Heart right ventricle (tissue), 16 donors: Measurements from ENCODE around the gene PLPP6. TPM values are rescaled to one million over a fixed set of nuclear protein-coding genes. Genes with fewer than 3 reads are reported as not detected.

Experiments used
- ATAC-seq, 8 donors: fragments of 200-7000 bp; cut with Tn5 transposase; one replicate each; pipeline ENCODE4 v1.9.1; 2020; ENCODE audit warnings: mild to moderate bottlenecking in 8 of 8, moderate library complexity in 8 of 8, moderate number of reproducible peaks in 1 of 8
- DNase-seq, 2 donors: peaks; one replicate each; pipeline ENCODE4 v3.0.0-alpha.2; 2020
- H3K27ac ChIP-seq, 10 donors: fragments of 200-600 bp; sonication (generic) in 2 of 10; one replicate each; pipeline versions ENCODE4 v1.5.0 to v1.8.0; 2020 to 2022; ENCODE audit warnings: mild to moderate bottlenecking in 3 of 10
- H3K27me3 ChIP-seq, 7 donors: fragments of 200-600 bp; one replicate each; pipeline ENCODE4 v1.8.0; 2021 to 2022; ENCODE audit warnings: mild to moderate bottlenecking in 2 of 7
- H3K36me3 ChIP-seq, 9 donors: fragments of 200-600 bp; sonication (generic) in 1 of 9; one replicate each; pipeline versions ENCODE4 v1.5.0 to v1.8.0; 2020 to 2022; ENCODE audit warnings: mild to moderate bottlenecking in 2 of 9
- H3K4me1 ChIP-seq, 9 donors: fragments of 200-600 bp; sonication (generic) in 1 of 9; one replicate each; pipeline versions ENCODE4 v1.5.0 to v1.8.0; 2020 to 2022; ENCODE audit warnings: mild to moderate bottlenecking in 4 of 9
- H3K4me3 ChIP-seq, 10 donors: fragments of 200-600 bp; sonication (generic) in 2 of 10; one replicate each; pipeline versions ENCODE4 v1.5.0 to v1.8.0; 2020 to 2022; ENCODE audit warnings: mild to moderate bottlenecking in 7 of 10, moderate library complexity in 2 of 10
- H3K9me3 ChIP-seq, 11 donors: fragments of 200-600 bp in 10 of 11; sonication (generic) in 2 of 11; one replicate each; pipeline versions ENCODE4 v1.5.0 to v1.8.0; 2013 to 2022; ENCODE audit warnings: mild to moderate bottlenecking in 2 of 11, control low read depth in 1 of 11, moderate library complexity in 1 of 11
- WGBS, 2 donors: extraction: QIAGEN DNeasy Blood & Tissue Kit; methylation state at CpG; one replicate each; pipeline ENCODE4 v1.1.7; 2013; ENCODE audit warnings: inconsistent platforms in 1 of 2; 5-methylcytosine and 5-hydroxymethylcytosine counted together
- intact Hi-C, 10 donors: fragments of 100-400 bp; cut with DNase I; formaldehyde crosslinking; loops; one replicate each; pipeline versions ENCODE4 v1.11.1 to v1.14.2; 2022
- polyA plus RNA-seq, 2 donors: library from polyadenylated mRNA; stranded (reverse); fragments of 200-250 nt; gene quantifications; one replicate each; pipeline ENCODE4 v1.2.3, GENCODE V29; 2013
- total RNA-seq, 10 donors: library from RNA; stranded (reverse); fragmentation: NEBNext Ultra II Directional in 3 of 10; extraction: Animal tissue kit (Norgen Biotek cat#: 25700) in 3 of 10; gene quantifications; one replicate each; pipeline versions ENCODE4 v1.2.1 to v1.2.4, GENCODE V29; 2021 to 2023
- TF ChIP-seq, protein P1 (sequence below), 9 donors: fragments of 200-600 bp; sonication (generic) in 2 of 9; IDR thresholded peaks; one replicate each; pipeline versions ENCODE4 v1.5.0 to v1.8.0; 2021 to 2022; ENCODE audit warnings: antibody characterized with exemption in 9 of 9, mild to moderate bottlenecking in 5 of 9, moderate library complexity in 1 of 9
- donor health status: Arrhythmogenic right ventricular cardiomyopathy.
- donor health status: ischemic (EF 13 %, LVEDD 7.1; RV severe dilation, severe dysfunction).
- donor health status: healthy with polysubstance abuse.
- donor health status: DM: no; HTN: yes; CAD: no.
- donor health status: DM: no; HTN: no; CAD: no.
- donor health status: ischemic (EF 25% LVEDD 6.9; RV normal size, moderate dysfunction).
- donor health status: ischemic (EF 25% LVEDD 5.7; RV mildly dilated, moderate dysfunction).
- donor health status: healthy.
- donor health status: DM: yes; HTN: yes; CAD: no.
- donor health status: Ischemic cardiomyopathy.
- donor health status: ischemic (EF 35%, LVEDD 5.7; RV mildly dilated, moderate dysfunction).
- donor health status: nonischemic (EF 11% LVEDD 7.7; RV severe dilation, severe dysfunction).
- donor health status: DM: yes; HTN: yes; CAD: no.
- donor health status: PGD.
- donor health status: ischemic (EF 29% LVEDD 5.4; RV normal size, mild dysfunction).
- donor health status: nonischemic (EF 23%, LVEDD 6.1; RV moderate dilation, normal function).

PLPP6 gene
- total and polyA plus RNA-seq, 12 donors = 1.9 to 4.1 (median 2.5) TPM

DNA sequence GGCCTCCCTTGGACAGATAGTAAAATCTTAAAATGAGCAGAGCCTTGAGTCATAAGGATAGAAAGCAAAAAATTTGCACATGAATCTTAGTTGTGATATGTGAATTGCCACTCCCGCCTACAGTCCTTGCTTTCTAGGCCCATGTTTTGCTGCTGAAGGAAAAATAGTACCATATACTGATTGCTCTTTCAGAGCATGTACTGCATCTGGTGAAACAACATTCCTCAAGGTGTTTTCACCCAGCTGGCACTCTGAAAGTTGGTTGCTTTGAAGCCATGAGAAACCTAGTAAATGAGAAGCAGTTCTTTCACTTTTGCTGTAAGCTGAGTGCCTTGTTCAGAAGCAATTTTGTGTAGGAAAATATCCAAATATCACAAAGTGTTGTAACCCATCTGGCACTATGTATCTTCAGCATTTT, 27.6 kb downstream of the PLPP6 start:
- H3K9me3 ChIP-seq = no peaks in the 10 kb centered on the region
- WGBS, 2 donors = 78 to 92% methylated on average over 1 of the region's 1 CpG
- H3K4me1 ChIP-seq = peaks cover 0 to 65% (median 37%) of the 10 kb centered on the region in 9 donors
- no peaks in the 10 kb centered on the region for H3K27me3 ChIP-seq
- H3K27ac ChIP-seq = peak overlapping the region in 2 of 10 donors; percentile 4 to 6
- TF ChIP-seq, protein P1, sequence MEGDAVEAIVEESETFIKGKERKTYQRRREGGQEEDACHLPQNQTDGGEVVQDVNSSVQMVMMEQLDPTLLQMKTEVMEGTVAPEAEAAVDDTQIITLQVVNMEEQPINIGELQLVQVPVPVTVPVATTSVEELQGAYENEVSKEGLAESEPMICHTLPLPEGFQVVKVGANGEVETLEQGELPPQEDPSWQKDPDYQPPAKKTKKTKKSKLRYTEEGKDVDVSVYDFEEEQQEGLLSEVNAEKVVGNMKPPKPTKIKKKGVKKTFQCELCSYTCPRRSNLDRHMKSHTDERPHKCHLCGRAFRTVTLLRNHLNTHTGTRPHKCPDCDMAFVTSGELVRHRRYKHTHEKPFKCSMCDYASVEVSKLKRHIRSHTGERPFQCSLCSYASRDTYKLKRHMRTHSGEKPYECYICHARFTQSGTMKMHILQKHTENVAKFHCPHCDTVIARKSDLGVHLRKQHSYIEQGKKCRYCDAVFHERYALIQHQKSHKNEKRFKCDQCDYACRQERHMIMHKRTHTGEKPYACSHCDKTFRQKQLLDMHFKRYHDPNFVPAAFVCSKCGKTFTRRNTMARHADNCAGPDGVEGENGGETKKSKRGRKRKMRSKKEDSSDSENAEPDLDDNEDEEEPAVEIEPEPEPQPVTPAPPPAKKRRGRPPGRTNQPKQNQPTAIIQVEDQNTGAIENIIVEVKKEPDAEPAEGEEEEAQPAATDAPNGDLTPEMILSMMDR (IDR thresholded peaks at IDR 0.05) = no peak
- no peak for DNase-seq
- ATAC-seq = peak in 1 of 8 donors; percentile 43
- no peak overlapping the region for H3K4me3 ChIP-seq
- intact Hi-C loops = loop anchor here in 2 of 10 donors (5.0 to 10.0 kb wide), 2 partner anchors 48 to 295 kb away; partner anchors contain the start of gene JAK2 (in 1 of the 2)
- H3K36me3 ChIP-seq = peaks cover 0 to 88% (median 26%) of the 10 kb centered on the region in 9 donors

DNA sequence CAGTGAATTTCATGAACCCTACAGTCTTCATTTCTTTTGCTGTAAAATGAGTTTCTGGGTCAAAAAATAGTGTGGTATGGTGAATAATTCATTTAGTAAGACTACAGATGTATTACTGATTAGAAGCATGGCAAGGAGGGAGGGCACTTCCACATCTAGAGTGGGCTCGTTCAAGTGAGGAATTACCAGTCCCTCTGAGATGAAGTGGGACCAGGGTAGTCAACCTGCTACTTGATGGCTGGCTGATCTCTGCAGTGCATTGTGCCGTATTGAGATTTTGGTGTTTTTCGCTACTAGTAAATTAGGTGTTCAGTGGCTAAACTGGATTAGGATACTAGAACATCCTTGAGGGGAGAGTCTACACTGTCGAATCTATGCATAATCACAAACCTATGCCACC, 28.1 kb downstream of the PLPP6 start:
- WGBS, 2 donors = 92% methylated on average over 4 of the region's 4 CpGs
- H3K27me3 ChIP-seq = no peaks in the 10 kb centered on the region

DNA sequence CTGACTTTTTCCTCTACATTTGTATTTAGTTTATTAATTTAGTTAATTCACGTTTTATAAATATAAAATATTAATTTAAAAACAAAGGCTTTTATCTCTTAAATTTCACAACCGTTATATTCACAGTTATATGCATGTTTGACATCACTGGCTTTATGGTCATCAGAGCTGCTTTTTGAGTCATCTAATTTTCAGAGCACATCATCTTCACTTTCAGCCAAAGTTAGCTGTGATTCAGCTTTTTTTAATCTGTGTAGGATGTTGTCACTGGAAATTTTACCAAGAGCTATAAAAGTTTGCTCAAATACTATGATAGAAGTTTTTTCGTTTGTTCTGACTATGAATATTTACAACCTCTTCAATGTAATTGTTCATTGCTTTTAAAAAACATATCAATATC, 29.7 kb downstream of the PLPP6 start:
- H3K4me1 ChIP-seq = peaks cover 0 to 44% (median 22%) of the 10 kb centered on the region in 9 donors
- DNase-seq (no peak), ATAC-seq (no peak)
- no peaks in the 10 kb centered on the region for H3K27me3 ChIP-seq
- no peak overlapping the region for H3K4me3 ChIP-seq
- intact Hi-C loops = no loop called here
- H3K36me3 ChIP-seq = peaks cover 0 to 87% (median 17%) of the 10 kb centered on the region in 9 donors
- no peaks in the 10 kb centered on the region for H3K9me3 ChIP-seq
- no peak overlapping the region for H3K27ac ChIP-seq
- TF ChIP-seq, protein P1 (IDR thresholded peaks at IDR 0.05) = no peak
- 86 to 90% methylated on average over 3 of the region's 3 CpGs for WGBS, 2 donors

More for the DNA sequence above, 28.1 kb downstream of the PLPP6 start:
- Histone ChIP-seq H3K4me1 (peaks cover 0 to 60% (median 37%) of the 10 kb centered on the region in 9 donors), H3K9me3 (no peaks in the 10 kb centered on the region), H3K36me3 (peaks cover 0 to 88% (median 26%) of the 10 kb centered on the region in 9 donors), H3K27ac (peak overlapping the region in 2 of 10 donors; percentile 4 to 6), H3K4me3 (no peak overlapping the region)
- intact Hi-C loops = no loop called here
- DNase-seq (no peak), ATAC-seq (no peak)
- TF ChIP-seq, protein P1 (IDR thresholded peaks at IDR 0.05) = no peak

DNA sequence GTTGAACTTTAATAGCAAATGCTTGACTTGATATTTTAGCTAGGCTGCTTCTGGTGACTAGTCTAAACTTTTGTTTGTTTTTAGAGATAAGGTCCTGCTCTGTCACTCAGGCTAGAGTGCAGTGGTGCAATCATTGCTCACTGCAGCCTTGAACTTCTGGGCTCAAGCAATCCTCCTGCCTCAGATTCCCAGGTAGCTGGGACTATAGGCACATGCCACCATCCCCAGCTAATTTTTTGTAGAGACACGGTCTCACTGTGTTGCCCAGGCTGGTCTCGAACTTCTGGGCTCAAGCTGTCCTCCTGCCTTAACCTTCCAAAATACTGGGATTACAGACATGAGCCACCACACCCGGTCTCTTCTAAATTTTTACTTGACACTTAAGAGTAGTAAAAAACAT, 38.0 kb downstream of the PLPP6 start:
- TF ChIP-seq, protein P1 (IDR thresholded peaks at IDR 0.05) = no peak
- Histone ChIP-seq H3K27me3 (no peaks in the 10 kb centered on the region), H3K36me3 (peaks cover 0 to 98% (median 26%) of the 10 kb centered on the region in 9 donors), H3K27ac (no peak overlapping the region), H3K4me1 (peaks cover 0 to 7% (median 0%) of the 10 kb centered on the region in 9 donors), H3K9me3 (no peaks in the 10 kb centered on the region), H3K4me3 (no peak overlapping the region)
- WGBS, 2 donors = 92 to 93% methylated on average over 3 of the region's 3 CpGs
- intact Hi-C loops = no loop called here
- ATAC-seq = no peak
- no peak for DNase-seq
